HG02571 (cell line): Measurements from ENCODE around the gene TMEM100.

Experiments
- ATAC-seq: cut with Tn5 transposase; IDR thresholded peaks from one replicate; pipeline ENCODE4 v1.9.1; 2021; ENCODE audit warnings: mild to moderate bottlenecking, moderate library complexity; ENCODE audit not compliant: unreplicated experiment

Gene TMEM100

DNA sequence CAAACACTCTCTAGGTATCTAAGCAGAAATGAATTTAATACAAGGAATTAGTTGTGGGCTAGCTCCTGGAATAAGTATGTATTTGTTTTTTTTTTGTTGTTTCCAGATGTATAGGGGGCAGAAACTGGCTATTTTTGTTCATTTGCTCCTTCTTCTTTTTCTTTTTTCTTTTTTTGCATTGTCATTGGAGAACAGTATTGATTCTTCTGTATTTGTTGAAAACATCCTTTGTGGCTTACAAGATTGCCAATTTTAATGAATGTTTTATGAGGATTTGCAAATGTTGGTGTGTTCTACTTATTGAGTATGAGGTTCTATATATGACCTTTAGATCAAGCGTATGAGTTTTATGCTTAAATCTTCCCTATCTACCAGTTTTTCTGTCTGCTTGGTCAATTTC, 22.6 kb upstream of the TMEM100 start:
- ATAC-seq = no peak

GRCh38 chr17:55743103-55743679, 20.5 kb upstream of the TMEM100 start:
- no peak for ATAC-seq

DNA sequence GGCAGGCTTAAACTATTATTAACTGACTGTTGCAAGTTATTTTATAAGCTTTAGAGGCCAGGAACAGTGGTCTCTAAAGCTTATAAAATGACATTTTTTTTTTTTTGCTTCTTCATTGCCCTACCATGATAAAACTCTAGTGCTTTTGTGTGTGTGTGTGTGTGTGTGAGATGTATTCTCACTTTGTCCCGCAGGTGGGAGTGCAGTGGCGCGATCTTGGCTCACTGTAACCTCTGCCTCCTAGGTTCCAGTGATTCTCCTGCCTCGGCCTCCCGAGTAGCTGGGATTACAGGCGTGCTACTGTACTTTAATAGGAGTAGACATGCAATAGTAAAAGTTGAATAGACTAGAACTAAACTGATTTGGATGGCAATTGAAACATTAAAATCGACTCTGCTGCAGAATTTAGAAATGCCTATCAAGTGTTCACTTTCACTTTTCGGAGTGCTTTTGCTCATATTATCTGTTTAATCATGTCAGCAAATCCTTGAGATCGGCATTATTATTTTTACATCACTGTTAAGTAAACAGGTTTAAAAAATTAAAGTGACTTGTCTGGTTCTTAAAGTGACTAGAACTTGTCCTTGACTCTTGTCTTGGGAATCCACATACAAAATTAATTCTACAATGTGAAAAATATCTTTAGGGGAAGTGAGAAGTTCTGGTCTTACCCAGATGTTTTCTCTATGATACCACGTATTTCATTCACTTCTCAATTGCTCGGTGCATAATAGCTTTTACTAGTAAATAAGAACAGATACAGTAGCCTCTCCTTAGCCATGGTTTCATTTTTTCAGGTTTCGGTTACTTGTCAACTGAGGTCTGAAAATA, 19.8 kb upstream of the TMEM100 start:
- no peak for ATAC-seq

GRCh38 chr17:55741356-55741700, 18.7 kb upstream of the TMEM100 start:
- no peak for ATAC-seq

DNA sequence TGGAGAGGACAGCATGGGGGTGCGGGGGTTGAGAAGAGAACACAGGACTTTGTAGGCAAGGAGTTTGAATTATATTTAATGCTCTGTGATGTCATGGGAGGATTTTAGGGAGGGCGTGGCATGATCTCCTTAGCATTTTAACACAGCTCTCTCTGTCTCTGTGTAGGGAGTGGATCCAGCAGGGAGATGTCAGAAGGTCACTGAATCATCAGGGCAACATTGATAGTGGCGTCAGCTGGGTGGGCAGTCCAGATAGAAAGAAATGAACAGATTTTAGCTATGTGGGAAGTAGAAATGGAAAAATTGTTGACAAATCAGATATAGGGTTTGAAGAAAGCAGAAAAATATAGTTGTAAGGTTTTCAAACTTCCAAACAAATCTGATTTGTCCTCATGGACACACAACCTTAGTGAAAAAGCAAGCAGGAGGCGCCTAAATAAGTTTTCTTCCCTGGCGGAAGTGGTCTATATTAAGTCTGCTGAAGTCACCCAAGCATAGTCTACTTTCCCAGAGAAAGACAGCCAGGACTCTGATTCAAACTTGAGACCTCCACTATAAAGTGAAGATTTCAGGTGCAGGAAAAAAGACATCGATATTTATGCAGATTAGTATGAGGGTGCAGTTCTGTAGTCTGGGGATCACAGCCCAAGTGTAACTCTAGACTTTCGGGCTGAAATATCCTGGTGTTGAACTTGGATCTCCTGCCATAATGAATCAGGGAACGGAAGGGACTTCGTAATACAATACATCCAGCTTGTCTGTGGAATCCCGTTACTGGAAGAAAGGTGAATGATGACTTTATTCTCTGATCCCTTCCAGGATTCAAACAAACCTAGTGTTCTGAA, 18.1 kb upstream of the TMEM100 start:
- ATAC-seq = no peak

GRCh38 chr17:55737976-55738501, 15.4 kb upstream of the TMEM100 start:
- no peak for ATAC-seq

GRCh38 chr17:55735731-55736405, 13.2 kb upstream of the TMEM100 start:
- ATAC-seq = no peak

DNA sequence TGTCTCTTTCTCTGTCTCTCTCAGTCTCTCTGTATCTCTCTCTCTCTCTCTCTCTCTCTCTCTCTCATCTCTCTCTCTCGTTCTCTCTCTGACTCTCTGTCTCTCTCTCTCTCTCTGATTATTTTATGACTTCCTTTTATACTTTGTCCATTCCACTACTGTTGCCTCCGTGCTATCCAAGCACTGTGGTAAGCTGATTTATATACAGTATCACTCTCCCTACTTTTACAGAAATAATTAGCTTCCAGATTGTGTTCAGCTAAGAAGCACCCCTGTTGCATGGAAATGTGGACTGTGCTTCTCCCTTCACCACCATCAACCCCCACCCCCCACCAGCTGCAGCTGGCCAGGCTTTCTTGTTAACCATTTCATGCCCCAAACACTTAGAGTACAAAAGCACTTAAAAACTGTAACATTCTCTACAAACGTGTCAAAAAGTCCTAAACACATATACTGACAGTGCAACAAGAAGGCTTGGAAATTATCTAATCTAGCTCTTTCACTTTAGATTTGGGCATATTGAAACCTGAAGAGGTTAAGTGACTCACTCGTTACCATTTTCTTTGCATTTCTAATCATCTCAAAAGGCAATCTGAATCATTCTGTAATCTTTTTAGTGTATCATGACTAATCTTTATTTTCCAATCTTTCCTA, 11.6 kb upstream of the TMEM100 start:
- no peak for ATAC-seq

GRCh38 chr17:55731586-55732250, 9.1 kb upstream of the TMEM100 start:
- no peak for ATAC-seq

- no peak for ATAC-seq
Observed at GRCh38 chr17:55730808-55731207, 8.1 kb upstream of the TMEM100 start.

DNA sequence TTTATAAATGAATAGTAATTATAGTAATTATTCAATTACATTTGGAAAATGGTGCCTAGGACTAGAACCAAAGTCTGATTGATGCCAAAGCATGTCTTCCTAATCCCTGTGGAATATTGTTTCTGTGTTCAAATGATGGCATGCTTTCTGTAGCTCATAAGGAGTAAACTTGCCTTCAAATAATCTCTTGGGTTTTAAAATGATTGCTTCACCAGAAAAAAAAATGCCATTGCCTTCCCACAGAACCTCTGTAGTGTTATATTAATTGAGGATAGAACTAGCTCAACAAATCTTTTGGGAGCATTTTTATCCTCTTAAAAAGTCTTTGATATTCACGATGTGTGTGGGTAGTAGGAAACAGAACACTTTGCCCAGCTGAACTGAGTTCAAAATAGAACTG, 7.7 kb upstream of the TMEM100 start:
- no peak for ATAC-seq

- ATAC-seq = no peak
Observed at GRCh38 chr17:55729484-55729883, 6.8 kb upstream of the TMEM100 start.

GRCh38 chr17:55728833-55729232, 6.2 kb upstream of the TMEM100 start:
- no peak for ATAC-seq

- ATAC-seq = no peak
Observed at GRCh38 chr17:55728361-55728760, 5.7 kb upstream of the TMEM100 start.

- ATAC-seq = no peak
Observed at GRCh38 chr17:55727920-55728319, 5.3 kb upstream of the TMEM100 start.

GRCh38 chr17:55727275-55727674, 4.6 kb upstream of the TMEM100 start:
- no peak for ATAC-seq

DNA sequence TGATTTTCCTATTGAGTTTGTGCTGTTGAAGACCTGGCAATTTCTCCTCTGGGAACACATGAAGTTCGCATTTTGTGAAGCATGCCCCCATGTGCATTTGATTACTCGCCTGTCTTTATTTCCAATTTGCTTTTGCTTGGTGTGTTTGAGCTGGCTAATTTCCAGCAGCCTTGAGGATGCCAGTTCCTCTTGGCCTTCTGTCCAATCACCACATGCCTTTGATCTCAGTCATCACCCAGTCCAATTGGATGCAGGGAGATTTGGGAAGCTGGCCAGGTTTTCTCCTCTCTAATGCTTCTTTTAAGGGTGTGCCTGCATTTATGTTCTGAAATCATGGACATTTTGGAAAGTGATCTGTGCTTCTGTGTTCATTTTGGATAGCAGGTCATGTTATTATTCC, 3.8 kb upstream of the TMEM100 start:
- ATAC-seq = no peak

- ATAC-seq = no peak
Observed at GRCh38 chr17:55723488-55723848, 804 bp upstream of the TMEM100 start.

DNA sequence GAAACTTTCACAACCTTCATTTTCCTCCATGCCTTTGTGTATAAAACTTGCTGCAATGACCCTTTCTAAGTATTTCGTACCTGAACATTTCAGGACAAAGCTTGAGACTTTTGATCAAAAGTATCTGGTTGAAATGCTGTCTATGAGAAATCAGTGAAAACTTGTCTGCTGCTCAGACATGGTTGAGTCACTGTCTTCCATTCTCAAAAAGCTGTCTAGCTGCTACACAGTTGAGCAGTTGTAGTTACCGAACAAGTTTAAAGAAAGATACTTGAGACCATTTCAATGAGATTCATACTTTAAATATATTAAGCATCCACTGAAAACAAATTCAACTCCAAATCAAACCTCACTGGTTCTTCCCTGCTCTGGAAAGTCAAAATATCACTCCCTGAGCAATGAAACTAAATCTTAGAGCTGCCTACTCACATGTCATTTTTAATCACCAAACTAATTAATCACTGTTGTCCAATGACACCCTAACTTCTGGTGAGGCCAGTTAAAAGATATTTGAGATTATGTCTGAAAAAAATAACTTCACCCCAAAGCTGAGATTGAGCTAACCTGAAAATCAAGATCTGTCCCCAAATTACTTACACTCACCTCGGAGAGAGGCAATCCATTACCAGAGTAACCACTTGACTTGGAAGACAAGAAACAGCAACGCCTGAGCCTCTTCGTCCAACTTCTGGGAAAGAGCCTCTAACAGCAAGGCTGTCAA, 488 bp downstream of the TMEM100 start:
- ATAC-seq = no peak
